Skeletal muscle tissue (tissue), 4 donors: ENCODE results near the gene MXD4. TPM values are rescaled to one million over a fixed set of nuclear protein-coding genes. Genes with fewer than 3 reads are reported as not detected.
A peak's percentile ranks its signal among the peaks of the same experiment; 100 is the strongest.

Source experiments
- H3K27ac ChIP-seq: one replicate; pipeline ENCODE4 v1.7.0; 2013; ENCODE audit warnings: mild to moderate bottlenecking, low read depth, low read length, inconsistent platforms
- H3K27me3 ChIP-seq, 3 donors: one replicate each; pipeline ENCODE4 v1.7.0; 2013; ENCODE audit warnings: low read length in 3 of 3; ENCODE audit not compliant: control insufficient read depth in 3 of 3, insufficient read depth in 3 of 3
- H3K36me3 ChIP-seq, 3 donors: one replicate each; pipeline ENCODE4 v1.7.0; 2013; ENCODE audit warnings: low read length in 3 of 3; ENCODE audit not compliant: control insufficient read depth in 3 of 3, insufficient read depth in 3 of 3
- H3K4me1 ChIP-seq, 3 donors: one replicate each; pipeline ENCODE4 v1.7.0; 2013; ENCODE audit warnings: low read length in 3 of 3, mild to moderate bottlenecking in 3 of 3; ENCODE audit not compliant: control insufficient read depth in 3 of 3, insufficient read depth in 3 of 3
- H3K4me3 ChIP-seq, 3 donors: one replicate each; pipeline ENCODE4 v1.7.0; 2013; ENCODE audit warnings: low read length in 3 of 3
- H3K9ac ChIP-seq, 3 donors: one replicate each; pipeline ENCODE4 v1.7.0; 2013; ENCODE audit warnings: low read length in 3 of 3, mild to moderate bottlenecking in 3 of 3, moderate library complexity in 2 of 3, low read depth in 1 of 3
- H3K9me3 ChIP-seq, 3 donors: one replicate each; pipeline ENCODE4 v1.7.0; 2013; ENCODE audit warnings: low read length in 3 of 3; ENCODE audit not compliant: control insufficient read depth in 3 of 3
- total RNA-seq: library from RNA; depleted of rRNA; stranded (reverse); fragments of >200 nt; gene quantifications from one replicate; pipeline ENCODE4 v1.2.3, GENCODE V29; 2014
- donor health status: Osteomylitis.

Gene MXD4
- total RNA-seq, 1 donor from 2014 or later = 21.4 TPM

DNA sequence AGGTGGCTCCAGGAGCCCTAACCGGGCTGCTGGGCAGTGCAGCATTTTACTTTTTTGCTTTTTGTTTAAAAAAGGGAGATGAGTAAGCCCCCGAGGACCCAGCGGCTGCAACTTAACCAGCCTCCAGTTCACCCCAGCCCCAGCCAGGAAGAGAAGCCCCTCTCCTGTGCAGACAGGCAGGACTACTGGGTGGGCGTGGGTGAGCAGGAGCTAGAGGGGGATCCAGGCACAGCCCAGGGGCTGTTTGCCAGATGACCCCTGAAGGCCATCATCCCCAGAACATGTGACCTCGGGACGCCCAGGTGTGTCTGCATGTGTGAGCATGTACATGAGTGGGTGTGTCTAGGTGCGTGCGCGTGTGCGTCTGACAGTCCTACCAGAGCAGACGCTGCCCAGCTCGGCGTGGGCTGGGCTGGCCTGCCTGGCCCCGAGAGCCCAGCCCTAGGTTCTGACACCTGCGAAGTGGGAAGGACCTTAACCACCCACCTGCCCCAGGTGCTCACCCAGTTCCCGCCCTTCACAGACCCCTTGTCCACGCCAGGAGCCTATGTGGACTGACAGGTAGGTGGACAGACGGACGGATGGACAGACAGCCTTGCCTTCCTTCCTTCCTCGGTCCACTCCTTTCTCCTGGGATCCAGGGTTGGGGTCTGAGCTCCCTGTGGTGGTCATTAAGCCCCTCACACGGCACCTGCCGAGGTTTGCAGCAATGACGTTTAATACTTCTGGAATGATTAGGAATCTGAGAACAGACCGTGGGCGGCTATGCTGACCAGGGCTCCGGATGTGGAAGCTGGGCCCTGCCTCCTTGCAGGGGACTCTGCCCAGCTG is 12.2 kb downstream of the MXD4 start:
- H3K27ac ChIP-seq = no peak overlapping the region
- no peaks in the 10 kb centered on the region for H3K9me3 ChIP-seq
- peaks cover 39 to 57% (median 50%) of the 10 kb centered on the region in 3 donors for H3K36me3 ChIP-seq
- H3K27me3 ChIP-seq = no peaks in the 10 kb centered on the region
- H3K4me1 ChIP-seq = peaks cover 5 to 28% (median 21%) of the 10 kb centered on the region in 3 donors
- no peak overlapping the region for H3K9ac ChIP-seq
- no peak overlapping the region for H3K4me3 ChIP-seq

DNA sequence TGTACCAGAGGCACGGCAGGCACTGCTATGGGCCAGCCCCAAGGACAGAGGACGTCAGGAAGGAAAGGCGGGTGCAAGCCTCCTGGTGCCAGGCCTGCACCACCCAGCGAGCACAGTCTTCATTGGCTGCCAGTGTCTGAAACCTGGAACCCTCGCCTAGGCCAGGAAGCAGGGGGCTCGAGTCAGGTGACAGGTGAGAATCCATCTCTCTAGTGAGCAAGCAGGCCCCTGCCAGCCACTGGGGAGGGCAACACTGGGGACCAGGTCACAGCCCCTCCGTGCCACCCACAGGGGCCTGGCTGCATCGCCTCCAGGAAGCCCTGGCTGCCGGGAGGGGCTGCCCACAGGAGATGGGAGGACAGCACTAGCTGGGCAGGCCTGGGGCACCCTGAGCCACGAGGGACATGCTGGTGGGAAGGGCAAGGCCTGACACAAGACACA is 13.1 kb downstream of the MXD4 start:
- H3K27me3 ChIP-seq = no peaks in the 10 kb centered on the region
- peaks cover 1 to 26% (median 21%) of the 10 kb centered on the region in 3 donors for H3K4me1 ChIP-seq
- peaks cover 36 to 49% (median 44%) of the 10 kb centered on the region in 3 donors for H3K36me3 ChIP-seq
- H3K9ac ChIP-seq = no peak overlapping the region
- H3K27ac ChIP-seq = no peak overlapping the region
- no peak overlapping the region for H3K4me3 ChIP-seq
- H3K9me3 ChIP-seq = no peaks in the 10 kb centered on the region

DNA sequence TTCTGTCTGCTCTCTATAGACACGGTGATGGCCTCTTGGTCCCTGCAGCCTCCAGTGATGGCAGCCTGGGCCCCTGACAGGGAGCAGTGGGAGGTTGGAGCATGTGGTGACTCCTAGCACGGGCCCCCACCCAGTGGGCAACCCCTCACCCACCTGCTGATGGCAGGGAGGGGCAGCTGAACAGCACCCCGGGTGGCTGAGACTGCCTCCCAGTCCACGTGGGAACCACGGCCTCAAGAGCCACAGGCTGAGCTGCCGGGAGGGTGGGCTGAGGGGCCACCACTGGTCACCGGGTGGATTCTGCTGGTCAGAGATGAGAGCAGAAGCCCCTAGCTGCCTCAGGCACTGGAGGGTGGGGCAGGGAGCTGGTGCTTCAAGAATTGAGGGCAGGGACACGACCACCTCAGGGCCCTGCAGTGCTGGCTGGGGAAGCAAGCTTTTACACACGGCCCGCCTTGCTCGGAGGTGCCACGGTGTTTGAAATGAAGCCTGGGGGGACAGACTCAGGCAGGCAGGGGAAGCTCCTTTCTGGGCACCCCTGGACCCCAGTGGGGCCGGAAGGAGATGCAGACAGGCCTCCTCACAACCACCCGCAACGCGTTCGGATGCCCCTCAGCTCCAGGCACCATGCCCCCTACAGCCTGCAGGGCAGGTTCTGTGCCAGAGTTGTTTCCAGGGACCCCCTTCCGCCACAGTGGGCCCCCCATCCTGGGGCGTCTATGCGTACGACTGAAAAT is 13.7 kb downstream of the MXD4 start:
- H3K27ac ChIP-seq = no peak overlapping the region
- H3K36me3 ChIP-seq = peaks cover 35 to 43% (median 39%) of the 10 kb centered on the region in 3 donors
- no peak overlapping the region for H3K9ac ChIP-seq
- no peaks in the 10 kb centered on the region for H3K9me3 ChIP-seq
- no peak overlapping the region for H3K4me3 ChIP-seq
- no peaks in the 10 kb centered on the region for H3K27me3 ChIP-seq
- H3K4me1 ChIP-seq = peaks cover 5 to 23% (median 14%) of the 10 kb centered on the region in 3 donors

DNA sequence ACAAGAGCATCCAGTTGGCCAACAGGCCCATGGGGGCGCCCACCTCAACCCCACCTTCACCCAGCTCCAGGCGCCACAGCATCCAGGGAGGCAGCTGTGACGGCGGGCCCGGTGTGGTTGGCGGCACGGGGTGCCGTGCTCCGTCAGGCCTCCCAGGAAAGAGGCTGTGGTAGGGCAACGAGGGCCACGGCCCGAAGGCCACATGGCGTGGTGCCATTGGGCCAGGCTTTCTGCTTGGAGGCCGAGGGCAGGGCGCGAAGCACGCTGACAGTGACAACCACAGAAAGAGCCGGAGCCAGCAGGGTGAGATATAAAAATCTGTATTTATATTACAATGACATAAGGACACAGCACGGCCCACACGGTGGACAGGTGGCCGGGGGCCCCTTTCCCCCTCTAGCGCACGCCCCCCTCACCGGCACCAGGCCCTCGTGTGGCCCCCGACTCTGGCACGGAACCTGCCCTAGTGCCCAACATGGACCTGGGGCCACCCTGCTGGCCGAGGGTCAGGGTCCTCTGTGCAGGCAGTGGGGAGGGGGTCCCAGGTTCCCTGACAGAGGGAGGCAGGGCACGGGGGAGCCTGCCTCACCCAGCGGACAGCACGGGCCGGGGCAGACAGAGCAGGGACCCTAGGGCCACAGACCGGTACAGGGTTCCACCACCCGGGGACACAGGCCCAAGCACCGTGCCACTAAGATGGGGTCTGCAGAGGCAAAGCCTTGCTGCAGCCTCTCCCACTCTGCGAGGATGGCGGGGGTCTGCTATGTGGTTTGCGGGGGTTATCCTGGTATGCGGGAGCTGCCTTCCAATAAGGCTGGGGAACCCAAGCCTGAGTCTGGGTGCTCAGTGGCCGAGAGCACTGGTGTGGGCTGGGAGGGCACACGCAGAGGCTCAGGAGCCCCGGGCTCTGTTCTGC is 14.5 kb downstream of the MXD4 start:
- Histone ChIP-seq H3K36me3 (peaks cover 32 to 42% (median 34%) of the 10 kb centered on the region in 3 donors), H3K4me3 (no peak overlapping the region), H3K27me3 (no peaks in the 10 kb centered on the region)

DNA sequence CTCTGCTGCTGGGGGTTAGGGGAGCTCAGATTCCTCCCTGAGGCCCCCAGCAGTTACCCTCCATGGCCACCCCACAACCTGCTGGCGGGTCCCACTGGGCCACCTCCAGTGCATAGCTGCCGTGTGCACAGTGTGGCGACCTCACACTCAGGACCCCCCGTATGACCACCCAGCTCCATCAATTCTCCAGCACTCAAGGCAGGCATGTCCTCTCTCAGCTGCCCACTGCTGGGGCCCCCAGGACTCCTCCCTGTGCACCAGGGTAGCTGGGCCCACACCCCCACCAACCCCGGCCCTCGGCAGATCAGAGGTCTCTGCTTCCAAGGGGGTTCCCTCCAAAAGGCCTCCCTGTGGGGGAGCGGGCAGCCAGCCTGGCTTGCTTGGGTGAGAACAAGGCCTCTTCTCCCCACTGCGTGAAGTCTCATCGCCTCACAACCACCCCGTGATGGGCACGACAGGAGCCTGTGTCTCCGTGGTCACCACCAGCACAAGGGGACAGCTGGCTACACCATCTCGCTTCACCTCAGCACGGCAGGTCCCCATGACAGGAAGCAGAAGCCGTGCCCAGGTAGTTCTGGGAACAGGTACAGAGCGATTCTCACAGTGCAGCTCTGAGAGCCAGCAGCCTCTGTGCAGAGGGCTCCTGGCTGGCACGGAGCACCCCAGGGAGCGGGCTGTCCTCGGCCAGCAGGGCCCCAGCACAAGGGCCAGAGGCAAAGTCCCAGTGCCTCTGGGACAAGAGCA is 15.4 kb downstream of the MXD4 start:
- Histone ChIP-seq H3K4me3 (no peak overlapping the region), H3K9ac (peak overlapping the region in 1 of 3 donors; percentile 16), H3K9me3 (no peaks in the 10 kb centered on the region), H3K27me3 (no peaks in the 10 kb centered on the region), H3K36me3 (peaks cover 28 to 34% (median 32%) of the 10 kb centered on the region in 3 donors), H3K27ac (peak overlapping the region; percentile 30), H3K4me1 (peaks cover 5 to 23% (median 12%) of the 10 kb centered on the region in 3 donors)

More for the DNA sequence above, 14.5 kb downstream of the MXD4 start:
- Histone ChIP-seq H3K4me1 (peaks cover 5 to 21% (median 11%) of the 10 kb centered on the region in 3 donors), H3K27ac (no peak overlapping the region), H3K9me3 (no peaks in the 10 kb centered on the region), H3K9ac (no peak overlapping the region)

DNA sequence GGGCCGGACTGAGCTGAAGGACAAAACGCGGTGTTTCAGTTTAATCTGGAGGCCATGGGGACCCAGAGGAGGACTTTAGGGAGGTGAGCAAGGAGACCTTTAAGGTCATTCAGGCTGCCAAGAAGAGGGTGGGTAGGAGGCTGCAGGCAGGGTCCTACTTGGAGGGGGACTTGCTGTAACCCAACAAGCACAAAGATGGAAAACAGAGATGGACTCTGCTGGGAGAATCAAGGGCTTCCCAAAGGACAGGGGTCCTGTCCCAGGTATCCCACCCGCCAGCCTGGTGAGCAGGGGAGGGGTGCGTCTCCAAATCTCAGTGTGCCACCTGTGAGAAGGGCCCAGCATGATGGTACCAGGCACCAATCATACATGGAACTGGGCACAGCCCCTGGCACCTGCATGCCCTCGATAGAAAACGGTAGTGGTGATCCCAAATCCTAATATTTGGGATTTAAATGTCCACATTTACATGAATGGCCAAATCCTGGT is 16.1 kb downstream of the MXD4 start:
- peak overlapping the region in 1 of 3 donors; percentile 16 for H3K9ac ChIP-seq
- no peak overlapping the region for H3K4me3 ChIP-seq
- no peaks in the 10 kb centered on the region for H3K27me3 ChIP-seq
- H3K27ac ChIP-seq = peak overlapping the region; percentile 30
- H3K4me1 ChIP-seq = peaks cover 11 to 27% (median 17%) of the 10 kb centered on the region in 3 donors
- peaks cover 22 to 27% (median 25%) of the 10 kb centered on the region in 3 donors for H3K36me3 ChIP-seq
- no peaks in the 10 kb centered on the region for H3K9me3 ChIP-seq

DNA sequence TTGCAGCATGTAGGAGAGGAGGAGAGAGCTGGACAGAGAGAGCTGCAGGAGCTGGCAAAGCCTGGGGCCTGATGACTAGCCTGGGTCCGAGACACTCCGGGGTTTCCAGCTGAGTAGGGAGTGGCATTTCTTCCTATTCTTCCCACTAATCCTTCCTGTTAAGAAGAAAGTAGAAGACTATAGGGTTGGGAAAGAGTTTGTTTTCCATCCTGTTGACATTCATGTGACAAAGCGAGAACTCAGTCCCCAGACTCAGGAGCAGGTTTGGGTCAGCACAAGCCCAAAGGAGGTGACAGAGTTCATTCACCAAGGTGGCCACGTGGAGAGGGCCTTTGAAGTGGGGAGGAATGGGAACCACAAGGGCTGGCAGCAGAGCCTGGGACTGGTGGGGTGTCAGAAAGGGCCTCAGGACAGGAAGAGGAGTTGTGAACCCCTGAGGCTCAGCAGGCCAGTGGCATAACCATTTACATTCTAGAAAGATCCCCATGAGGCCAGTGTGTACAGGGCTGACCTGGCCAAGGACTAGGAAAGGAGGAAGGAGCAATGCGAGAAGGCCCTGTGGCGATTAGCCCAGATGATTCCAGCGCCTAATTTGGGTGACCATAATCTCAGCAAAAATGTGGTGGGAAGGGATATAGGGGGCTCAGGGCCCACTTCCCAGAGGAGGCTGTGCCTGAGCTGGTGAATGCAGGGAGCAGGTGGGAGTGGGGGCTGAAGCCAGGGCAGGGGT is 16.7 kb downstream of the MXD4 start:
- Histone ChIP-seq H3K27me3 (no peaks in the 10 kb centered on the region), H3K9me3 (no peaks in the 10 kb centered on the region), H3K4me1 (peaks cover 17 to 29% (median 22%) of the 10 kb centered on the region in 3 donors), H3K4me3 (no peak overlapping the region), H3K27ac (peak overlapping the region; percentile 30), H3K9ac (peak overlapping the region in 2 of 3 donors; percentile 16 to 38), H3K36me3 (peaks cover 16 to 23% (median 19%) of the 10 kb centered on the region in 3 donors)

DNA sequence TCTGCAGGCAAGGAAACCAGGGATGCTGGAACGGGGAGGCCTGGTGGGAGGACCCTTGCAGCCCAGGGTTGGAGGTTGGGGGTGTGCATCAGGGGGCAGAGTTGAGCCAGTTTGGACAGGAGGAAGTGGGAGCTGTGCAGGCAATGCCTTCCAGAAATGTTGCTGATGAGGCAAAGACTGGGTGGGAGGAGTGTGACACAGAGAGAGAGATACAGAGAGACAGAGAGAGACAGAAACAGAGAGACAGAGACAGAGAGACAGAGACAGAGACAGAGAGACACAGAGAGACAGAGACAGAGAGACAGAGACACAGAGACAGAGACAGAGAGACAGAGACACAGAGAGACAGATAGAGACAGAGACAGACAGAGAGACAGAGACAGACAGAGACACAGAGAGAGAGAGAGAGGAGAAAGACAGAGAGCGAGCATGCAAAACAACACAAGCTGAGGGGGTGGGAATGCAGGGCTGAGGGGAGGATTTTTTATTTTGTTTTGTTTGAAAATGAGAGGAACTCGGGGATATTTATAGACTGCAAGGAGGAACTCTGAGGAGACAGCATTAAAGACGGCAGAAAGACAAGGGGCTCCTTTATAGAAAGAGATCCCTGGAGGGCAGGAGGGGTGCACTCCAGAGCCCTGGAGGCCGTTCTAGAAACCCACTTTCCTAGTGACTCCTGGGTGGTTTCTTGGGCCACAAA is 18.1 kb downstream of the MXD4 start:
- Histone ChIP-seq H3K9ac (no peak overlapping the region), H3K36me3 (peaks cover 5 to 14% (median 8%) of the 10 kb centered on the region in 3 donors), H3K9me3 (no peaks in the 10 kb centered on the region), H3K4me1 (peaks cover 25 to 37% (median 25%) of the 10 kb centered on the region in 3 donors), H3K27ac (peak overlapping the region; percentile 47), H3K27me3 (no peaks in the 10 kb centered on the region), H3K4me3 (no peak overlapping the region)
